GM13976 (cell line): Measurements from ENCODE around the gene SNTA1.

Experiments used
- DNase-seq: peaks from one replicate; pipeline ENCODE4 v3.0.0; 2012; ENCODE audit warnings: low spot score
- in situ Hi-C: fragments of 300-500 bp; cut with MboI; formaldehyde crosslinking; loops from one replicate; pipeline ENCODE4 v1.12.0; 2022; ENCODE audit warnings: low sequenced_read_pairs, mixed read lengths, inconsistent platforms; ENCODE audit not compliant: unreplicated experiment
- TF ChIP-seq, protein P1 (sequence below): IDR thresholded peaks from 2 replicates; pipeline ENCODE4 v1.5.1; 2012; ENCODE audit warnings: borderline replicate concordance, mild to moderate bottlenecking; ENCODE audit not compliant: insufficient read depth; ENCODE audit errors: extremely low read depth, missing control alignments, control extremely low read depth

Gene SNTA1

DNA sequence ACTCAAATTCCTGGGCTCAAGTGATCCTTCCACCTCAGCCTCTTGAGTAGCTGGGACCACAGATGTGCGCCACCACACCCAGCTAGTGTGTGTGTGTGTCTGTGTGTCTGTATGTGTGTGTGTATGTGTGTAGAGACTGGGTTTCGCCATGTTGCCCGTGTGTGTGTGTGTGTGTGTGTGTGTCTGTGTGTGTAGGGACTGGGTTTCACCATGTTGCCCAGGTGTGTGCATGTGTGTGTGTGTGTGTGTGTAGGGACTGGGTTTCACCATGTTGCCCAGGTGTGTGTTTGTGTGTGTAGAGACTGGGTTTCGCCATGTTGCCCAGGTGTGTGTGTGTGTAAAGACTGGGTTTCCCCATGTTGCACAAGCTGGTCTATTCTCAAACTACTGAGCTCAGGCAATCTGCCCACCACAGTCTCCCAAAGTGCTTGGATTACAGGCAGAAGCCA, 70.5 kb downstream of the SNTA1 start:
- in situ Hi-C loops: no loop called here
- TF ChIP-seq, protein P1, sequence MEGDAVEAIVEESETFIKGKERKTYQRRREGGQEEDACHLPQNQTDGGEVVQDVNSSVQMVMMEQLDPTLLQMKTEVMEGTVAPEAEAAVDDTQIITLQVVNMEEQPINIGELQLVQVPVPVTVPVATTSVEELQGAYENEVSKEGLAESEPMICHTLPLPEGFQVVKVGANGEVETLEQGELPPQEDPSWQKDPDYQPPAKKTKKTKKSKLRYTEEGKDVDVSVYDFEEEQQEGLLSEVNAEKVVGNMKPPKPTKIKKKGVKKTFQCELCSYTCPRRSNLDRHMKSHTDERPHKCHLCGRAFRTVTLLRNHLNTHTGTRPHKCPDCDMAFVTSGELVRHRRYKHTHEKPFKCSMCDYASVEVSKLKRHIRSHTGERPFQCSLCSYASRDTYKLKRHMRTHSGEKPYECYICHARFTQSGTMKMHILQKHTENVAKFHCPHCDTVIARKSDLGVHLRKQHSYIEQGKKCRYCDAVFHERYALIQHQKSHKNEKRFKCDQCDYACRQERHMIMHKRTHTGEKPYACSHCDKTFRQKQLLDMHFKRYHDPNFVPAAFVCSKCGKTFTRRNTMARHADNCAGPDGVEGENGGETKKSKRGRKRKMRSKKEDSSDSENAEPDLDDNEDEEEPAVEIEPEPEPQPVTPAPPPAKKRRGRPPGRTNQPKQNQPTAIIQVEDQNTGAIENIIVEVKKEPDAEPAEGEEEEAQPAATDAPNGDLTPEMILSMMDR: no peak
- no peak for DNase-seq

DNA sequence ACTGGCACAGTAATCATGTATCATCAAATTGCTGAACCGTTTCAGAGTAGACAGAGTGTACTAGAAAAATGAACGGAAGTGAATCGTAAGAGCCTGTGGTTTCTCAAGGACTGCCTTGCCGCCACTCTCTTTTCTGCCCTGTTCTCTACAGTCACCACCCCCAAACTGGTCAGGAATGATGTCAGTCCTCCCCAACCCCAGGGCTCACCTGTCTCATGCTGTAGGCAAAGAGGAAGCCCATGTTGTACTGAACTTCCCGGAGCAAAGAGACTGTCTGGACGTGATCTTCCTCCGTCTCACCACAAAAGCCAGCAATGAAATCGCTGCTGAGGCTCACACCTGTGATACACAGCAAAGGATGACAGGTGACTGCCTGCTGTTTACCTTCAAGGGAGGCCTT, 73.3 kb downstream of the SNTA1 start:
- in situ Hi-C loops: no loop called here
- no peak for DNase-seq
- TF ChIP-seq, protein P1: no peak

DNA sequence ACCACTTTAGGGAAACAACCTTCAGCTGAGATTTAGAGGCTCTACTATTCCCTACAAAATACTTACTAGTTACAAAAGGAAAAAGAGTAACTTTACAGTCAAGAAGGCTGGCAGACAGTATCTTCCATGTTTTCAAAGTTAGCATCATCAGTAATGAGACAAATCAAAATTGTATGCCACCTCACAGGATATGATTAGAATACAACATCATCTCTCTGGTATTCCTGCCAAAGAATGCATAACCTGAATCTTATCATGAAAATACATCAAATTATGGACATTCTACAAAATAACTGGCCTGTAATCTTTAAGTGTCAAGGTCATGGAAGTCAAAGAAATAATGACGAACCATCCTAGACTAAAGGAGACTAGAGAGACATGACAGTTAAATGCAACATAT, 80.7 kb downstream of the SNTA1 start:
- in situ Hi-C loops: no loop called here
- DNase-seq: no peak
- TF ChIP-seq, protein P1: no peak

DNA sequence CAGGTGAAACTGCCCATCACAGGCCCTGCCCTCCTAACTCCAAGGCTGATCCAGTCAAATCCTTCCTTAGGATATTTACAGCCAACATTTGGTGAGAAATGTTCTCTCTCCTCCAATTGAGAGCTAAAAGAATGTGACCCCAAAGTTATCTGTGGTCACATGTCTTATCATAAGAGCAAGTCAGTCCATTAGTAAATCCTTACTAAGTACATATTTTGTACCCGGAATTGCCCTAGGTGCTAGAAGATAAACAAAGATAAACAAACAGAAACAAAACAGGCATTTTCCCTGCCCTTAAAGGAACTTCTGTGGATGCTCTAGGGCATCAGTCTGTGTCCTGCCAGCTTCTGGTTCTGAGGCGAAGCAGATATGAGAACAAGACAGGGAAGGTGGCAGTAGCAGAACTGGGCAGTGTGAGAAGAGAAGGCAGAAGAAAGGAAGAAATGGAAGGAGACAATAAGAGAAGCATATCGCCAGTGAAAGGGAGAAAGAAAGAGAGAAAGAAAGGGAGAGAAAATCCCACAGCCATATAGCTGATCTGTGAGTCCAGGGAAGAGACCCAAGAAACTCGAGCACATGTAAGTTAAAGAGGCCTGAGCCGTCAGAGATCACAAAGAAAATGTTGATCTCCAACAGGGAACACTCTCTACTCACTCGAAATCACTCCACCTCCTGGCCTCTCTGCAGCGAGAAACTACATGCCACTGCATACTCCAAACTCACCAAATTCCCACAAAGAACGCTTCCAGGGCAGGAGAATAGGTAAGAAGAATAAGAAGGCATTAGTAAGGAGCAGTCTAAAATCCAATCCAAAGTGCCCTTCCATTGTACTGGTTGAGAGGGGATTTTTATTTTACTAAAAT, 83.9 kb downstream of the SNTA1 start:
- DNase-seq: no peak
- TF ChIP-seq, protein P1: no peak
- in situ Hi-C loops: no loop called here
